Measurements from ENCODE around the gene MAP2K7.
A peak's percentile ranks its signal among the peaks of the same experiment; 100 is the strongest.
"Not testable (repeated sequence)": the region's sequence is repeated elsewhere in the genome, so short reads cannot be mapped to it uniquely, and the experiment has no call there.

Gene MAP2K7

DNA sequence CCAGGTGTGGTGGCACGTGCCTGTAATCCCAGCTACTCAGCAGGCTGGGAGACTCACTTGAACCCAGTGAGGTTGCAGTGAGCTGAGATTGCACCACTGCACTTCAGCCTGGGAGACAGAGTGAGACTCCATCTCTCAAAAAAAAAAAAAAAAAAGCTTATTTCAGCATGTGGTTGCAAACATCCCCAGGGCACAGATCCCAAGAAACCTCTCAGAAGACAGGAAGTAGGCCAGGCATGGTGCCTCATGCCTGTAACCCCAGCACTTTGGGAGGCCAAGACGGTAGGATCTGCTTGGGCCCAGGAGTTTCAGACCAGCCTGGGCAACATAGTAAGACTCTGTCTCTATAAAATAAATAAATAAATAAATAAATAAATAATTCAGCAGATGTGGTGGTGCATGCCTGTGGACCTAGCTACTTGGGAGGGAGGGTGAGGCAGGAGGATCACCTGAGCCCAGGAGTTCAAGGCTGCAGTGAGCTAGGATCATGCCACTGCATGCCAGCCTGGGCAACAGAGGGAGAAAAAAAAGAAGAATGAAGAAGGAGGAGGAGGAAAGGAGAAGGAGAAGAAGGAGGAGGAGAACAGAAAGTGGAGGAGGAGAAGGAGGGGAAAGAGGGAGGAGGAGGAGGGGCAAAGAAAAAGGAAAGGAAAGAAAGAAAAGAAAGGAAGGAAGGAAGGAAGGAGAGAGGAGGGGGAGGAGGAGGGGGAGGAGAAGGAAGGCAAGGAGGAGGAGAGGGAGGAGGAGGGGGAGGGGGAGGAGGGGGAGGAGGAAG is 19.7 kb upstream of the MAP2K7 start:
- DNase-seq (ENCODE audit: low spot score), result no peak

DNA sequence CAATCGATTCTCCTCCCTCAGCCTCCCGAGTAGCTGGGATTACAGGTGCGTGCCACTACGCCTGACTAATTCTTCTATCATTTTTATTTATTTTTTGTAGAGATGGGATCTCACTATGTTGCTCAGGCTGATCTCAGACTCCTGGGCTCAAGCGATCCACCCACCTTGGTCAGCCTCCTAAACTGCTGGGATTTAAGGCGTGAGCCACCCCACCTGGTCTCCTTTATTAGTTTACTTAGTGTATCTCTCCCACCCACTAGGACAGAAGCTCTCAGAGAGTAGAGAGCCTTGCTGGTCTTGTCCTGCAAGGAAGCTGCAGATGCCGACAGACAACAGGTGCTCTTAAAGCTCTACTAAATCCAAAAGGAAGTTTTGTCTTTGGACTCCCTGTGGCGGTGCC is 17.9 kb upstream of the MAP2K7 start:
- no peak for DNase-seq (ENCODE audit: low spot score)

DNA sequence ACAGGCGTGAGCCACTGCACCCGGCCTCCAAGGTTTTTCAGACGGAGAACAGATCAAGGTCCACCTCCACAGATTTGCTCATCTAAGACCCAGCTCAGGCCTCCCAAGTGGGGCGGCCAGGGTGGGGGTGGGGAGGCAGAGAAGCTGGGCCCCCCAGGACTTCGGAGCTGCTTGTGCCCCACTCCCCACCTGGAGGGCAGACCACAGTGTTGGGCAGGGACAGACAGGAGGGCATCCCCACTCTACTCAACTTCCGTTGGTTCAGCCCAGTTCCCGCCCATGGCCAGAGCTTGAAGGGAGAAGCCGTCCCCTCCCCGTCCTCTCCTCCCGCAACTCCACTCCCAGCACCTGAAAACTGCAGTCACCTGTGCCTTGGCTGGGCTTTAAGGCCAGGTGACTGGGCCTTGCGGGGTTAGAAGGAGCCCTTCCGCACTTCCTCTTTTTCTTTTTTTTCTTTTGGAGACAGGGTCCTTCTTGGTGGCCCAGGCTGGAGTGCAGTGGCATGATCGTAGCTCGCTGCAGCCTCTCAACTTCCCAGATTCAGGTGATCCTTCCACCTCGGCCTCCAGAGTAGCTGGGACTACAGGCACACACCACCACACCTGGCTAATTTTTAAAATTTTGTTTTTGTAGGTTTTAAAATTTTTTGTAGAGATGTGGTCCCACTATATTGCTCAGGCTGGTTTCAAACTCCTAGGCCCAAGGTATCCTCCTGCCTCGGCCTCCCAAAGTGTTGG is 16.1 kb upstream of the MAP2K7 start:
- no peak for DNase-seq (ENCODE audit: low spot score)

DNA sequence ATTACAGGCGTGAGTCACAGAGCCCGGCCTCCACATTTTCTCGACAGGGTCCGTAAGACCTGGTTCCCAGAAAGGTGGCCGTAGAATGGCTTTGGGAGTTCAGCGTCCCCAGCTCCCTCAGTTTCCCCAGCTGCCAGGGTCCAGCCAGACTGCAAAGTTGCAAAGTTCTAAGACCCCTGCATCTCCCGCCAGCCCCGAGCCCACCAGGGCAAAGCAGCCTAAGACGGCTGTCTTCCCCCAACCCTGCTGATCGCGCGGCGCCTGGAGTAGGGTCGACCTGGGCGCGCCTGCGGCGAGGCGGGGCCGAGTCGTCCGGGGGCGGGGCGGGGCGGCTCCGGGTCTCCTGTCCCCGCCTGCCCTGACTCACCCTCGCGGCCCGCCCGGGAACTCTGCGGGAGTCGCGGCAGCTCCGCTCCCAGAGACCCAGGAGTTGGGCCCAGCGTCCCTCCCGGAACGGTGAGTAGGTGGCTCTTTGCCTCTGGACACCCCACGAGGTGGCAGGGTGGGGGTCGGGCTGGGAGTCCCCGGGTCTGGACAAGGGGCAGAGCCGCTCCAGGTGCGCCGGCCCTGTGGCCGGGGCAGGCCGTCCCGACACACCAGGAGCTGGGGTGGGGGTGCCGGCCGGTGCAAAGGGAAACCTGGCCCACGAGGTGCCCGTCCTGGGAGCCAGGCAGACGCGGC is 15.4 kb upstream of the MAP2K7 start, which contains the start of gene LRRC8E:
TSS of gene LRRC8E (plus strand) at position 366 of the 681 bp plus-strand sequence. CDS start 7,094 bp downstream, outside the sequence.
- peak; percentile 94 for DNase-seq (ENCODE audit: low spot score)

DNA sequence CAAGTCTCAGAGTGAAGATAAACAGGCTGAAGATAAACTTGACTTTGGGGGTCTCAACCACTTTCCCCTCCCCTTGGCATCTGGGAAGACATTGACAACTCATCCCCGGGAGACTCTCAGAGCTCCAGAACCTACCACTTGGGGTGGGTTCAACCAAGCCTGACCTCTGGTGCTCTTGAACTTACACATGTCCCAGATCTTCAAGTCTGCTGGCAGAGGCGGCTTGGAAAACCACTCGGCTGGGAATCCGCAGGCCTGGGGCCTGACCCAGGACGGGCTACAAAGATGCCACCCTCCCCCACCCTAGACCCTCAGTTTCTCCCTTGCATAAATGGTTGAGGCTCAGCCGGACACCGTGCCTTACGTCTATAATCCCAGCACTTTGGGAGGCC is 14.9 kb upstream of the MAP2K7 start:
- DNase-seq (ENCODE audit: low spot score), result no peak

DNA sequence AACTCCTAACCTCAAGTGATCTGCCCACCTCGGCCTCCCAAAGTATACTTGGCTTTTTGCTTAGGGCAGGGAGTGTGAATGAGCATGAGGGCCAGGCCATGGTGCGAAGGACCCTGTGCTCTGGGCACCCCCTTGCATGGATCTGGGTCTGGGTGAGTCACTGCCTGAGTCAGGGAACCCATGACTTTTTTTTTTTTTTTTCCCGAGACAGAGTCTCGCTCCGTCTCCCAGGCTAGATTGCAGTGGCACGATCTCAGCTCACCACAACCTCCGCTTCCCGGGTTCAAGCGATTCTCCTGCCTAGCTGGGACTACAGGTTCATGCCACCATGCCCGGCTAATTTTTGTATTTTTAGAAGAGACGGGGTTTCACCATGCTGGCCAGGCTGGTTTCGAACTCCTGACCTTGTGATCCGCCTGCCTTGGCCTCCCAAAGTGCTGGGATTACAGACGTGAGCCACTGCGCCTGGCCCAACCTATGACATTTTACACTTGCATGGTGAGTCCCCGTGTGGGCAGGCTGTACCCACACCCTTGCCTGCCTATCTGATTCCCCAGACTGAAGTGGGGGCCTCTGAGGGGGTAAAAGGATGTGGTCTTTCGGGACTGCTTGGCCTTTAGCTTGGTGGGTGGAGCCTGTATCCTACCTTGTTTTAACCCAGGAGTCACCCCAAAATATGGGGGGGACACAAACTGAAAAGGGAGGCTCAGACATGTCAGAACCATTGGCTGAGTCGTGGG is 10.1 kb upstream of the MAP2K7 start:
- DNase-seq (ENCODE audit: low spot score), result not testable (repeated sequence)

DNA sequence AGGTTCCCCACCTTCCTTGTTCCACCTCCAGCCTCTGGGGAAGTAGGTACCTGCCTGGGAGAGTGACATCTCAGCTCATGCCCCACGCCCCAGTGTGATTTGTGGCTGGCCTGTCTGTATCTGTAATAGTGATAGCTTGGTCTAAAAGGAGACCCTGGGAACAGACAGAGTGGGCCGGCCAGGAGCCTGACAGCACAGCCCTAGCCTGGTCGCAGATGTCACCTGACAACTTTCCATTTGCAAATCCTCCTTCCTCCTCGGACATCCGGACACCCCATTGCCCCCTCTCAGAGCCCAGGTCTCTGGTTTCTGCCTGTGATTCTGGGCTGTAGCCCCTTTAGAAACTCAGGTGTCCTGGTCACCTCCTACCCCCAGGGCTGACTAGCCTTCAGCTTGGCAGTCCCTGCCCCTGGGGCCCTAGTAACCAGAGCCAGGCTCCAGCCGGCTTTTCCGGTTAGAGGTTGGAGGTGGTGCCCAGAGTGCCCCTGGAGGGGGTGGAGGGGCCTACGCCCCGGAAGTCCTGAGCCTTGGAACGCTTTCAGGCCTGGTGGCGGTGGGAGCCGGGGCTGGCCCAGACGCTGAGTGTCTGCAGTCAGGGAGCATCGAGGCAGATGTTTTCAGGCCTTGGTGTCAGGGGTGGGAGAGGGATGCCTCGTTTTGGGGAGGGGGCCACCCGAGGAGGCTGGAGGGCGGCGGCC is 8.9 kb upstream of the MAP2K7 start:
- no peak for DNase-seq (ENCODE audit: low spot score)

DNA sequence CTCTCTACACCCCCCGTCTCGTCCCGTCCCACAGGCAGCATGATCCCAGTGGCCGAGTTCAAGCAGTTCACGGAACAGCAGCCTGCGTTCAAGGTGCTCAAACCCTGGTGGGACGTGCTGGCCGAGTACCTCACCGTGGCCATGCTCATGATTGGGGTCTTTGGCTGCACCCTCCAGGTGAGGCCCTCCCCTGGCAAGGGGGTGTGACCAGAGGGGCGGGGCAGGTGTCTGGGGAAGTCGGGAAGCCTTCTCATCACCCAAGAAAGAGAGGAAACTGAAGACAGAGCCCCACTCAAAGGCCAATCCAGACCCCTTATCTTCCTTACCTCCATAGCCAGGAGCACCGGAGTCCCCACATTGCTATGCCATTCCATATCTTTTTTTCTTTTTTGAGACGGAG is 8.1 kb upstream of the MAP2K7 start:
- DNase-seq (ENCODE audit: low spot score), result no peak

DNA sequence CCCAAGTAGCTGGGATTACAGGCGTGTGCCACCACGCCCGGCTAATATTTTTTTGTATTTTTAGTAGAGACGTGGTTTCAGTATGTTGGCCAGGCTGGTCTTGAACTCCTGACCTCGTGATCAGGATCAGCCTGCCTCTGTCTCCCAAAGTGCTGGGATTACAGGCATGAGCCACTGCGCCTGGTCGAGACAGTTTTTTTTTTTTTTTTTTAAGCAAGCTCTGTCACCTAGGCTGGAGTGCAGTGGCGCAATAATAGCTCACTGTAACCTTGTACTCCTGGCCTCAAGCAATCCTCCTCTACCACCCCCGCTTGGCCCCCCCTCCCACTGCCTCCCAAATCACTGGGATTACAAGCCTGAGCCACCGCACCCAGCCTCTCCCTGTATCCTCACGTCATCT is 6.4 kb upstream of the MAP2K7 start:
- DNase-seq (ENCODE audit: low spot score), result no peak

DNA sequence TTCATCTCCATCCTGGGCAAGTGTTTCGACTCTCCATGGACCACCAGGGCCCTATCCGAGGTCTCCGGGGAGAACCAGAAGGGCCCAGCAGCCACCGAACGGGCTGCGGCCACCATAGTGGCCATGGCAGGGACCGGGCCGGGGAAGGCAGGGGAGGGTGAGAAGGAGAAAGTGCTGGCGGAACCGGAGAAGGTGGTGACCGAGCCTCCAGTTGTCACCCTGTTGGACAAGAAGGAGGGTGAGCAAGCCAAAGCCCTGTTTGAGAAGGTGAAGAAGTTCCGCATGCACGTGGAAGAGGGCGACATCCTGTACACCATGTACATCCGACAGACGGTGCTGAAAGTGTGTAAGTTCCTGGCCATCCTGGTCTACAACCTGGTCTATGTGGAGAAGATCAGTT is 4.7 kb upstream of the MAP2K7 start:
- DNase-seq (ENCODE audit: low spot score), result no peak

DNA sequence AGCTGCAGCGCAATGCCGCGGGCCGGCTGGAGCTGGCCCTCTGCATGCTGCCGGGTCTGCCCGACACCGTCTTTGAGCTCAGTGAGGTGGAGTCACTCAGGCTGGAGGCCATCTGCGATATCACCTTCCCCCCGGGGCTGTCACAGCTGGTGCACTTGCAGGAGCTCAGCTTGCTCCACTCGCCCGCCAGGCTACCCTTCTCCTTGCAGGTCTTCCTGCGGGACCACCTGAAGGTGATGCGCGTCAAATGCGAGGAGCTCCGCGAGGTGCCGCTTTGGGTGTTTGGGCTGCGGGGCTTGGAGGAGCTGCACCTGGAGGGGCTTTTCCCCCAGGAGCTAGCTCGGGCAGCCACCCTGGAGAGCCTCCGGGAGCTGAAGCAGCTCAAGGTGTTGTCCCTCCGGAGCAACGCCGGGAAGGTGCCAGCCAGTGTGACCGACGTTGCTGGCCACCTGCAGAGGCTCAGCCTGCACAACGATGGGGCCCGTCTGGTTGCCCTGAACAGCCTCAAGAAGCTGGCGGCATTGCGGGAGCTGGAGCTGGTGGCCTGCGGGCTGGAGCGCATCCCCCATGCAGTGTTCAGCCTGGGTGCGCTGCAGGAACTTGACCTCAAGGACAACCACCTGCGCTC is 3.8 kb upstream of the MAP2K7 start:
- DNase-seq (ENCODE audit: low spot score), result no peak

DNA sequence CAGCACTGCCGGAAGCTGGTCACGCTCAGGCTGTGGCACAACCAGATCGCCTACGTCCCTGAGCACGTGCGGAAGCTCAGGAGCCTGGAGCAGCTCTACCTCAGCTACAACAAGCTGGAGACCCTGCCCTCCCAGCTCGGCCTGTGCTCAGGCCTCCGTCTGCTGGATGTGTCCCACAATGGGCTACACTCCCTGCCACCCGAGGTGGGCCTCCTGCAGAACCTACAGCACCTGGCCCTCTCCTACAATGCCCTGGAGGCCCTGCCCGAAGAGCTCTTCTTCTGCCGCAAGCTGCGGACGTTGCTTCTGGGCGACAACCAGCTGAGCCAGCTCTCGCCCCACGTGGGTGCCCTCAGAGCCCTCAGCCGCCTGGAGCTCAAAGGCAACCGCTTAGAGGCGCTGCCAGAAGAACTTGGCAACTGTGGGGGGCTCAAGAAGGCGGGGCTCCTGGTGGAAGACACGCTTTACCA is 3.2 kb upstream of the MAP2K7 start:
- DNase-seq (ENCODE audit: low spot score), result no peak

DNA sequence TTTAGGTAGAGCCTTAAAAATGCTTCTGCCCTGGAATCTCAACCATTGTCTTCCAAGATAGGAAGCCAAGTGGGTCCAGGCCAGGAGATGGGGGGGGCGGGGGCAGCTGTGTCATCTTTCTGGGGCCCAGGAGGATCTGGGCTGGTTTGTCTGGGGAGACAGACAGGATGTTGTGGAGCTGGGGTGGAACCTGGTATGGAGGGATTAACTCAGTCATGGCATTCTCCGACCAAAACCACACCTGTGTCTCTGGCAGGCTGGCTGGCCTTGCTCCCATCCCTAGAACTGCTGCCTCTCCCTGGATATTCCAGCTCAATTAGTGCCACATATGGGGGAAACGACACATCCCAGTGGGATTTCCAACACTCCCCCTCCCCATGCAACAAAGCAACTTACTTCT is 2.7 kb upstream of the MAP2K7 start:
- DNase-seq (ENCODE audit: low spot score), result no peak

DNA sequence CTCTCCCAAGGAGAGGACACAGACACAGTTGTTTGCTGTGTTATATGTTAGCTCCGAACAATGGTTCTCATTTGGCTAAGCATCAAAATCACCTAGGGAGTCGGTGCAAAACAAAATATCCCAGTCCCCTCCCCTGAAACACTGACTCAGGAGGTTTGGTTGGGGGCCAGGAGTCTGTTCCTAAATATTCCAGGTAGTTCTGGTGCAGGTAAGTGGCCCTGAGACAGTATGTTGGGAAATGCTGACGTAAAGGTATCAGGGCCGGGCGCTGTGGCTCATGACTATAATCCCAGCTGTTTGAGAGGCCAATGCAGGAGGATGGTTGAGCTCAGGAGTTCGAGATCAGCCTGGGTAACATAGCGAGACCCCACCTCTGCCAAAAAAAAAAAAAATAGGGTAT is 2.3 kb upstream of the MAP2K7 start:
- DNase-seq (ENCODE audit: low spot score), result no peak

DNA sequence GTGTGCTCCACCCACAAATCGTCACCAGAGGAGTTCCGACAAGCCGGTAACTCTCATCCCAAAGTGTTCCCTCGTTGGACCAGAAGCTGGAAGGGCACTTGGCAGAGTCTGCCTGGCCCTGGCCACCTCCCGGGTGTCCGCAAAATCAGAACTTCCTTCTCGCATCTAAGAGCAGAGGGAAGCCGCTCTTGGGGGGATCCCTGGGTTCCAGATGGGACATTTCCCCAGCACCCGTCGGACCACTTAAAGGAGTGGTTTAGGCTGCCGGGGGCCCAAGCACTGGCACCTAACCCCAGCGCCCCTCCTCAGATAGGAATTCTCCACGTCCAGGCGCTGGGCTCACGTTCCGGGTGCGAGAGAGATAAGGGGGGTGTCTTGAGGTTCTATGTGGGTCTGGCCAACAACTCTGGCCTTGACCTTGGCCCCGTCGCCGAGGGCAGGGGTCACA is 857 bp upstream of the MAP2K7 start:
- no peak for DNase-seq (ENCODE audit: low spot score)

DNA sequence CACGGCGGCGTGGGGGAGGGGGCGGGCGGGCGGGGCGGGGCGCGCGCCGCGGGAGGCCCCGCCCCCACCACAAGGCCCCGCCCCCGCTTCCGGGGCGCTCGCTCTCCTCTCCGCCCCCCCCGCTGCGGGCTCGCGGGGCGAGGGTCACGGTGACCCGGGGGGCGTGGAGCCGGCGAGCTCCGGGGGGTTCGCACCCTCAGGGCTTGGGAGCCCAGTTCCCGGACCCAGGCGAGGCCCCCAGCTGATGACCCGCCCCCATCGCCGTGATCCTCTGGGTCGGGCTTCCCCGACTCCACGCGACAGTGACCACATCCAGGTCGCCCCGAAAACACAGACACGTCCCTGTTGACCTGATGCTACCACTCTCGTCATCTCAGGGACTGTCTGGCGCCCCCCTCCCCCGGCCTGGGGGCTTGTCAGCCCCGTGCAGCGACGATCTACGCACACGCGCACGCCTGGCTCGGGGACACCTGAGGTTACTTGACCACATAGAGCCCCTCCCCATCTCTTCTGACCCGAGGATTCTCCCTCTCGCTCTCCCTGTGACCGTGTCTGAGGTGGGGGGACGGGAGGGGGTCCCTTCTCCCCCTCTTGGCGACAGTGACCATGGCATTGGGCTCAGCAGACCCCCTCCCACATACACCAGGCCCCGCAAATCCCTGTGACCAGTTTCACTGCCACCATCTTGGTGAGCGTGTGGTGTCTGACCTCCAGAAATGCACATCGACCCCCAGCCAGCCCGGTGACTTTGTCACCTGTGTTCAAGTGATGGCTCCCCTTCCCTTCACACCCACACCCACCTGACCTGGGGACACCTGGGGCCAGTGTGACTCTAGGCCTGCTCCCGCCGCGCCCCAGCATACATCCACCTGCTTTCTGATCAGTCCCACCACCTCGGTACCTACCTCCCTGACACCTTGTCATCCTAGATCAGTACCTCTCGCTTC is 670 bp downstream of the MAP2K7 start:
- peak; percentile 61 for DNase-seq (ENCODE audit: low spot score)

DNA sequence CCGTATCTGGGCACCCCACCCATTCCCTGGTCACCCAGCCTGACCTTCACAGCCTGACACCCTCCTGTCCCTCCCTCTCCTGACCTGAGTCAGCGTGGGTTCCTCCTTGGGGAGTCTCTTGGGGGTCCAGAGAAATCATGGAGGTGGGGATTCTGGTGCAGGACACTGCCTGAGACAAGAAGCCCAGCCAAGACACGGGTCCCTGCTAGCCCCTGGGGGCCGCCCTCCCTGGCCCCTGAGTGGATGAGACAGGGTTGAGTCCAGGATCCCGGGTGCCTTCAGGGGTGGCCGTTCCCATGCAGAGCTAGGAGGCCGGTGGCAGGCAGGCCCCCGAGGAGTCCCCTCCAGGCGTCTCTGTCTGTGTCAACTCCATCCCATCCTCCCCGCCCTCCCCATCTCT is 1.6 kb downstream of the MAP2K7 start:
- DNase-seq (ENCODE audit: low spot score), result no peak

DNA sequence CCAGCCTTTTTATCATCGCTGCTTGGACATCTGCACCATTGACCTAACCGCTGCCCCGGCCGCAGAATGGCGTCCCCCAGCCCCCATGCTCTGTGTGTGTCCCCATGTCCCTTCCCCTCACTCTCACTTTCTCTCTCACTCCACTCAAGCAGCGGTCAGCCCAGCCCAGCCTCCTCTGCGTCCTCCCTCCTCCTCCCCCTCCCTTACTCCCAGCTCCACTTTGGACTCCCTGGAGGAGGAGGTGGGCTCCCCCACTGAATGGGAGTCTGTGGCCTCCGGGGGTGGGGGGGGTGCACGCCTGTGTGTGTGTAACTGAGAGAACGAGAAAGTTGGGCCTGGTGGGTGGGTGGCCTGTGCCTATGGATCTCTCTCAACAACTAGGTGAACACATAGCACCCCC is 2.2 kb downstream of the MAP2K7 start:
- DNase-seq (ENCODE audit: low spot score), result no peak

DNA sequence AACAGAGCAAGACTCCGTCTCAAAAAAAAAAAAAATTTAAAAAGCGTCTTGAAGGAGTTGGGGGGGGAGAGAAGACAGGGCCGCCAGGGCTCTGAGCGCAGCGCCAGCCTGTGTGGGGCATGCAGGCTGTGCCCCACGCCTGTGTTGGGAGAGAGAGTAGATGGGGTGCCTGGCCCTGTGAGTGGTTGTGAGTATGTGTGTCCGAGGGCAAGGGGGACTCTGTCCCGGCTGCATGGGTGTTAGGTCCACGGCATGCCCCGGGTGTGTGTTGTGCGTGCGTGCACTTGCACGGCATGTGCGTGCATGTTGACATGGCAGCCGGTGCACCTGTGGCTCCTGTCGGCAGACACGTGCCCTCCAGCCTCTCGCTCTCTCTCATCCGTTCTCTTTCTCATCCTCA is 3.4 kb downstream of the MAP2K7 start:
- DNase-seq (ENCODE audit: low spot score), result no peak

DNA sequence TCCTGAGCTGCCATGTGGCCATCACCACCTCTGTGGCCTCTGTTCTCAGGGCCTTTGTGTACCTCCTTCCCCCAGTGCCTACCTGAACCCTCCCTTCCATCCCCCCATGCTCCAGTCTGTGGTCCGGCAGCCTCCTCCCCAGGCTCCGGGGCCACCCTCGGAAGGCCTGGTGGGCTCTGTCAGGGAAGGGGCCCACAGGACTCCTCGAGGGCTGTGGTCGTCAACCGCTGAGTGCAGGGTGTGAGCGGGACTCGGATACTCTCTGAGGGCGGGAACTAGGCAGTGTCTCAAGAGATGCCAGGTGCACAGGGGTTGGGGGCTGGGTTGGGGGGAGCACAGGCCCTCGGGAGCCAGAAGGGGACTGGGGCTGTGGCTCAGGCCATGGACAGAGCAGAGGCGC is 3.9 kb downstream of the MAP2K7 start:
- no peak for DNase-seq (ENCODE audit: low spot score)
